Urinary bladder (tissue), 4 donors: ENCODE results near the gene MPV17L2. TPM values are rescaled to one million over a fixed set of nuclear protein-coding genes. Genes with fewer than 3 reads are reported as not detected.

Source experiments
- DNase-seq: peaks from one replicate; pipeline ENCODE4 v3.0.0-alpha.2; 2015; ENCODE audit errors: extremely low spot score
- H3K27ac ChIP-seq: one replicate; pipeline ENCODE4 v1.5.1; 2013; ENCODE audit warnings: low read depth, mild to moderate bottlenecking, moderate library complexity
- H3K36me3 ChIP-seq: one replicate; pipeline ENCODE4 v1.6.1; 2013; ENCODE audit warnings: mild to moderate bottlenecking, moderate library complexity; ENCODE audit not compliant: insufficient read depth
- H3K4me1 ChIP-seq: one replicate; pipeline ENCODE4 v1.6.1; 2013; ENCODE audit warnings: mild to moderate bottlenecking, moderate library complexity; ENCODE audit not compliant: insufficient read depth
- H3K4me3 ChIP-seq: one replicate; pipeline ENCODE4 v1.5.1; 2013; ENCODE audit warnings: low read depth, low read length
- WGBS: extraction: QIAGEN DNeasy Blood & Tissue Kit; methylation state at CpG from one replicate; pipeline ENCODE4 v1.1.7; 2013; 5-methylcytosine and 5-hydroxymethylcytosine counted together
- polyA plus RNA-seq: library from polyadenylated mRNA; stranded (reverse); fragments of 200-250 nt; gene quantifications from one replicate; pipeline ENCODE4 v1.2.3, GENCODE V29; 2013
- total RNA-seq: library from RNA; depleted of rRNA; stranded (reverse); fragments of >200 nt; gene quantifications from one replicate; pipeline ENCODE4 v1.2.3, GENCODE V29; 2014
- donor health status: healthy with polysubstance abuse.
- donor health status: healthy.

Gene MPV17L2
- total and polyA plus RNA-seq, 2 donors: 4.2 to 22.8 TPM

DNA sequence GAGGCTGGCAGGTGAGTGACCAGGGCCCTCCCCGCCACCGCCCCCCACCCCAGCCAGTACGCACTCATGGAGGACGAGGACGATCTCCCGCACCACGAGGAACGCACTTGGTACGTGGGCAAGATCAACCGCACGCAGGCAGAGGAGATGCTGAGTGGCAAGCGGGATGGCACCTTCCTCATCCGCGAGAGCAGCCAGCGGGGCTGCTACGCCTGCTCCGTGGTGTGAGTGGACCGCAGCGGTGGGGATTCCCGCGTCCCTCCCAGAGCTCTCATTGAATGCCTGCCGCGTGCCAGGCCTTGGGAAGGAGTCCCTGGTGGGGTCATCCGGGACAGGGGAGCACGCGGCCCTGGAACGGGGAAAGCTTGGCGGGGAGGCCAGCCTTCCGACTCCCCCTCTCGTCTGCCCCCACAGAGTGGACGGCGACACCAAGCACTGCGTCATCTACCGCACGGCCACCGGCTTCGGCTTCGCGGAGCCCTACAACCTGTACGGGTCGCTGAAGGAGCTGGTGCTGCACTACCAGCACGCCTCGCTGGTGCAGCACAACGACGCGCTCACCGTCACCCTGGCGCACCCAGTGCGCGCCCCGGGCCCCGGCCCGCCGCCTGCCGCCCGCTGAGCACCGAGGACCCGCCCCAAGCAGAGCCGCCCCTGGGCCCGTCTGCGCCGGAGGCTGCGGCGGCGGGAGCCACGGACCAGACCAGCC is 24.2 kb upstream of the MPV17L2 start:
- no peak for DNase-seq
- Histone ChIP-seq H3K36me3 (peaks cover 2% of the 10 kb centered on the region), H3K4me1 (no peaks in the 10 kb centered on the region), H3K27ac (no peak overlapping the region), H3K4me3 (no peak overlapping the region)
- WGBS: 95% methylated on average over 66 of the region's 66 CpGs

DNA sequence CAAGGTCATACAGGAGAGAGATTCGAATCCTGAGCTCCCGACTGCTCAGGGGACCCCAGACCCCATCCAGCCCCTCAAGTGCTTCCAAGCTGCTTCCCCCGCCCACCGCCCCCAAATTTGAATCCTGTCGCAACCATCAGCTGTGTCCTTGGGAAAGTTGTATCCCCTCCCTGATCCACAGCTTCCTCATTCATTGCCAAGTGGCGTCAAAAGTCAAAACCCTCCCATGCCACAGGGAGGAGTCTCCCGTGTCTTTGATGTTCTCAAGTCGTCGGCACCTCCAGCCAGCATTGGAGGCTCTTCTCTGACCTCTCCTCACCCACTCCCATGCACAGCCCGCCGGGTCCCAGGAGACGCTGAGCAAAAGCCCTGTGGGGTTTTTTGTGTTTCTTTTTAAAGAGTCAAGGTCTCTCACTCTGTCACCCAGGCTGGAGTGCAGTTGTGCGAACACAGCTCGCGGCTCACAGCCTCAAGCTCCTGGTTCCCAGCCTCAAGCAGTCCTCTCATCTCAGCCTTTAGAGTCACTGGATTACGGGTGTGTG is 22.2 kb upstream of the MPV17L2 start:
- Histone ChIP-seq H3K27ac (no peak overlapping the region), H3K4me3 (no peak overlapping the region), H3K36me3 (peaks cover 2% of the 10 kb centered on the region), H3K4me1 (no peaks in the 10 kb centered on the region)
- WGBS: 65% methylated on average over 16 of the region's 16 CpGs
- no peak for DNase-seq

DNA sequence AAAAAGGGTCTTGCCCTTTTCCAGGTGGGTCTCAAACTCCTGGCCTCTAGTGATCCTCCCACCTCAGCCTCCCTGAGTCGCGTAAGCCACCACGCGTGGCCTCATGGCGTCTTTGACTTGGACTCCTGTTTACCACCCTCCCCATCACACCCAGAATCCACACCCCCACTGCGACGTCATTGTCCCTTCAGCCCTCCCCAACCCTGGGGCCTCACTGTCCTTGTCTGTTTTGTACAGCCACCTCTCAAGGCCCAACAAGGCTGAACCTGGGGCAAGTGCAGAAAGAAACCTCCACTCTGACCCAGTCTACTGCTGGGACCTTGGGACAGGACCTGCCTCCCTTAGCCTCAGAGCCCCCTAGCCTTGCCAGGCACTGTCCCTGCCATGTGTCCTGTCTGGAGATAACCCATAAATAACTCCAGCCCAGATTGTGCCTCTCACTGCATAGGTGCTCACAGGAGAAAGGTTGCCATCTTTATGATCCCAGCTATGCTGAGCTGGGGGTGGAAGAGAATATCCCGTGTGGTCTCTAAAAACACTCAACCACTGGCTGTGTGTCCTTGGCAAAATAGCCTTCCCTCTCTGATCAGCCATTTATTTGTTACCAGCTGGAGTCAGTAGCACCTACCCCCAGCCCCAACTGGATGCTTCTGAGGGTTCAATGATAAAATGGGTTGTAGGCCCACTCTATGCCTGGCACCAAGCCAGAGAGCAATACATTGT is 21.3 kb upstream of the MPV17L2 start:
- H3K4me1 ChIP-seq: no peaks in the 10 kb centered on the region
- WGBS: 90% methylated on average over 8 of the region's 8 CpGs
- no peak overlapping the region for H3K27ac ChIP-seq
- no peak for DNase-seq
- H3K36me3 ChIP-seq: peaks cover 2% of the 10 kb centered on the region
- H3K4me3 ChIP-seq: no peak overlapping the region

DNA sequence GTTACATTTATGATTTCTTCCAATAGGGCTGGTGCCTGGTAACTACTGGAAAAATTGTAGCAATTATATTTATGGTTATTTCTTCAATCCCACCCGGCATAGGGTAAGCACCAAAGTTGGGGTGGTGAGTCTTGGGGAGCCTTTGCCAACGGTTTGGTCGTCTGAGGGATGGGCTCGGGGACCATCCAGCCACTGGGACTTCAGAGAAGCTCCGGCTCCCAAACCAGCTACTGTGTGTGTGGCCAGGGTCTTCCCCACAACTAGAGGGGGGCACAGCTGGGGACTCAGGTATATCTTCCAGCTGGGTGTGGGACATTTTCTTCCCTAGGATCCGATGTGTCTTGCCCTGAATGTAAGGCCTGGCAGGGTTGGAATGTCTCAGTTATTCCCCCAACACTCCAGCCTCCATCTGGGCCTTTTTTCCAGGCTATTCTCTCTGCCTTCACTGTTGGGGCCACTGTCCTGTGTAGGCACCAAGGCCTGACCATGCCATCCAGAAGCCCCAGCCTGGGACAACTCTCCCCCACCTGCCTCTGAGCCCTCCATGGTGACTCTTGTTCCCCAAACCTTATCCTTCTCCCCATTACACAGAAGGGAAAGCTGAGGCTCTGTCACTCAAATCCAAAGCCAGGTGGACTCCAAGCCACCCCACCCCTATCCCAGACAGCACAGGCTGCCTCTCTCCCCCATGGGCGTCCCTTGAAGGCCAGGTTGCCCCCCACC is 20.5 kb upstream of the MPV17L2 start:
- Histone ChIP-seq H3K4me3 (no peak overlapping the region), H3K36me3 (no peaks in the 10 kb centered on the region), H3K4me1 (no peaks in the 10 kb centered on the region), H3K27ac (no peak overlapping the region)
- 86% methylated on average over 7 of the region's 7 CpGs for WGBS
- no peak for DNase-seq

DNA sequence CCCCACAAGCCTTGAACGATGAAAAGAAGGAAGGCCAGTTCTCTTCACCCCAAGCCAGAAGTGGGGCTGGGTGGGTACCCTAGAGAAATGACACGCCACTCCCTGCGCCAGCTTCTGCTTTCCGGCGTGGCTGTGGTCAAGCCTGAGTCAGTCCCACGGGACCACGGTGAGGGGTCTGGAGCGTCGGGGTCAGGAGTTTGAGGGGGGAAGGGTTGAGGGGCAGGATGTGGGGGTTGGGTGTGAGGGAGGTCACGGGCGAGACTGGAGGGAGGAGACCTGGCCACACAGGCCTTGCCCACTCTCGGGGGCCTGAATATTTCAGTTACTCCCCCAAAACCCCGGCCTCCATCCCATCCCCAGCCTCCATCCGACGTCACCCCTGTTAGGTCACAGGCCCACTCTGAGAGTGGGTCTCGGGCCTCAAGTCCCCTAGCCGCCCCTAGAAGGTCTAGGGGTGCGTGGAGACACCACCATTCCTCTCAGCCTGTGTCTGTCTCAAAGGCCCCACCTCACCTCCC is 19.9 kb upstream of the MPV17L2 start:
- Histone ChIP-seq H3K27ac (no peak overlapping the region), H3K4me3 (peak overlapping the region; percentile 57), H3K4me1 (no peaks in the 10 kb centered on the region), H3K36me3 (no peaks in the 10 kb centered on the region)
- 50% methylated on average over 18 of the region's 18 CpGs for WGBS
- no peak for DNase-seq

DNA sequence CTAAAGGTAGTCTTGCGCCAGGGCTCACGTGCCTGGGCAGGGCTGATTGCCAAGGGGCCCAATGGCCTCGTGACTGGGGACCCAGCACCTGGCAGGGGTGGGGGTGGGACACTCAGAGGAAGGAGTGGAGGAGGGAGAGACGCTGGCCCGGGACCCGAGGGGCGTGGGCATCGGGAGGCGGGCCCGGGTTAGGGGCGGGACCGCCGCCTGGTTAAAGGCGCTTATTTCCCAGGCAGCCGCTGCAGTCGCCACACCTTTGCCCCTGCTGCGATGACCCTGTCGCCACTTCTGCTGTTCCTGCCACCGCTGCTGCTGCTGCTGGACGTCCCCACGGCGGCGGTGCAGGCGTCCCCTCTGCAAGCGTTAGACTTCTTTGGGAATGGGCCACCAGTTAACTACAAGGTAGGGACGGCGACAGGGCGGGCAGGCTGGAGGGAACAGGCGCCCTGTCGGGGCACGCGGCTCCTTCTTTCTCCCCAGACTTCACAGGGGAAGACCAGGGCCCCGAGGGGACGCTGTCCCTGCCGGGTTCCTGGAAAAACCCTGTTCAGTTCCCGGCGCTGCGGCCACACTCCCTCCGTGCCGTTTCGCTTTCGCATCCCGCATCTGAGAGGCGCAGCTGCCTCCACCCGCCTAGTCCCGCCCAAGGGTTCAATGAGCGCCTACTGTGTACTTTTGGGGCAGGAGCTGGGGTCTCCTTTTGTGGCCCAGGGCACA is 19.3 kb upstream of the MPV17L2 start, which contains the start of gene IFI30:
TSS of gene IFI30 (plus strand) at position 242 of the 717 bp plus-strand sequence. CDS start at position 271, 29 bp downstream.
- Histone ChIP-seq H3K36me3 (no peaks in the 10 kb centered on the region), H3K4me3 (peak within 1 kb of the TSS; percentile 57), H3K27ac (no peak within 1 kb of the TSS), H3K4me1 (no peaks in the 10 kb centered on the region)
- under 1% methylated on average over 47 of the region's 47 CpGs for WGBS
- DNase-seq: no peak

DNA sequence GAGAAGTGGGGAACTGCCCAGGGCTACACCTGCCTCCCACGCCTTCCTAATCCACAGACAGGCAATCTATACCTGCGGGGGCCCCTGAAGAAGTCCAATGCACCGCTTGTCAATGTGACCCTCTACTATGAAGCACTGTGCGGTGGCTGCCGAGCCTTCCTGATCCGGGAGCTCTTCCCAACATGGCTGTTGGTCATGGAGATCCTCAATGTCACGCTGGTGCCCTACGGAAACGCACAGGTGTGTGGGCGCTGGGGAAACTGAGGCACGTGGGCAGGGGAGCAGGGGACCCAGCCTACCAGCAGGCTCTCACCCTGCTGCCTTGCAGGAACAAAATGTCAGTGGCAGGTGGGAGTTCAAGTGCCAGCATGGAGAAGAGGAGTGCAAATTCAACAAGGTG is 18.0 kb upstream of the MPV17L2 start:
- H3K4me1 ChIP-seq: no peaks in the 10 kb centered on the region
- DNase-seq: no peak
- 87% methylated on average over 11 of the region's 11 CpGs for WGBS
- H3K27ac ChIP-seq: no peak overlapping the region
- no peaks in the 10 kb centered on the region for H3K36me3 ChIP-seq
- no peak overlapping the region for H3K4me3 ChIP-seq

DNA sequence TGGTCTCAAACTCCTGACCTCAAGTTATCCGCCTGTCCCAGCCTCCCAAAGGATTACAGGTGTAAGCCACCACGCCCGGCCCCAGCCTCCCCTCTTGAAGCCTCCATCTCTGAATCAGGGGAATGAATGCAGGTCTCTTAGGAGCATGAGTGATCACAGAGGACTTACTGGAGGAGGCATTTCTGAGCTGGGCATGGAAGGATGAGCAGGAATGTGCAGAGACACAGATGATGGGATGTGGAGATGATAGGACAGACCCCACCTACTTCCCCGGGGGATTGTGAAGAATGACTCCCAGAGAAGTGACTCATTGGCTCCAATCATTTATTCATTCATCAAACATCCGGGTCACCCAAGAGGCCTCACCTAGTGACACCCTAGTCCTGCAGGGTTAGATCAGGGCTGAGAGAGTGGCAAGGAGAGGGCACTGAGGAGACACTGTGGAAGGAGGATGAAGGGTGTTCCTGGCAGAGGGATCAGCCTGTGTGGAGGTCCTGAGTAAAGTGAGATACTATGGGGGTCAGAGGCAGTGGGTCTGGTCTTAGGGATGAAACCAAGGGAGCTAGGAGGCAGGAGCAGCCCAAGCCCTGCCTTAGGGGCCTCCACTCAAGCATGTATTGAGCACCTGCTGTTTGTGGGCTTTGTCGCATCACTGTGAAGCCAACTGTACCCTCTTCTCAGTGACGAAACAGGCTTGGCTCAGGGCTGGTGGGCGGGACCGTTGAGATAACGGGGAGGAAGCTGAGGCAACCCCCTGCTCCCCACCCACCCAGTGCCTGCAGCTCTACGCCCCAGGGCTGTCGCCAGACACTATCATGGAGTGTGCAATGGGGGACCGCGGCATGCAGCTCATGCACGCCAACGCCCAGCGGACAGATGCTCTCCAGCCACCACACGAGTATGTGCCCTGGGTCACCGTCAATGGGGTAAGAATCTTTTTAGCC is 16.4 kb upstream of the MPV17L2 start:
- WGBS: 77% methylated on average over 19 of the region's 19 CpGs
- Histone ChIP-seq H3K4me3 (no peak overlapping the region), H3K36me3 (no peaks in the 10 kb centered on the region), H3K27ac (no peak overlapping the region), H3K4me1 (no peaks in the 10 kb centered on the region)
- no peak for DNase-seq

DNA sequence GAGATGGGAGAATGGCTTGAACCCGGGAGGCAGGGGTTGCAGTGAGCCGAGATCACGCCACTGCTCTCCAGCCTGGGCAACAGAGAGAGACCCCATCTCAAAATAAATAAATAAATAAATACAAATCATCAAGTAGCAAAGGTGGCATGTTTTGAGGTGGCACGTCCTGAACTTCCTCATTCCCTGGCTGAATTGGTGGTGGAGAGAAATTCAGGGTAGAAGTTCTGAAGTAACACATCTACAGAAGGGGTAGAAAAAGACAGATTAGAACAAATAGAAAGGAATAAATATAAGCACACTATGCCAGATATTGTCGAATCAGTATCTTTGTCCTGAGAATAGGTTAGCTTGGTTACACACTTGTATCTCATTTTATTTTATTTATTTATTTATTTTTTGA is 13.1 kb upstream of the MPV17L2 start:
- no peak overlapping the region for H3K27ac ChIP-seq
- H3K4me1 ChIP-seq: no peaks in the 10 kb centered on the region
- WGBS: 88% methylated on average over 5 of the region's 5 CpGs
- no peaks in the 10 kb centered on the region for H3K36me3 ChIP-seq
- DNase-seq: no peak
- H3K4me3 ChIP-seq: no peak overlapping the region

DNA sequence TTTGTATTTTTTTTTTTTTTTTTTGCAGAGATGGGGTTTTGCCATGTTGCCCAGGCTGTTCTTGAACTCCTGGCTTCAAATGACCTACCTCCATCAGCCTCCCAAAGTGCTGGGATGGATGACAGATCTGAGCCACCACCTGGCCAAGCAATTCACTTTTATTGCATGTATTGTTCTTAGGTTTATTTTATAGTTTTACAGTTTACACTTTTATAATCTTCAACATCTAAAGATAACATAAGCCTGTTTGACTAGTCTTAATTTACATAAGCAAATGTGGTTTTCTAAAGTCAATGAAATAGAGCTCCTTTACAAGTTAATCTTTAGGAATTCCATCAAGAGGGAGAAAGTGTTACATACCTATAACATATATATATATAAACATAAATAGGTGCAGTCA is 9.5 kb upstream of the MPV17L2 start:
- H3K4me3 ChIP-seq: no peak overlapping the region
- H3K4me1 ChIP-seq: no peaks in the 10 kb centered on the region
- DNase-seq: no peak
- H3K36me3 ChIP-seq: no peaks in the 10 kb centered on the region
- H3K27ac ChIP-seq: no peak overlapping the region

DNA sequence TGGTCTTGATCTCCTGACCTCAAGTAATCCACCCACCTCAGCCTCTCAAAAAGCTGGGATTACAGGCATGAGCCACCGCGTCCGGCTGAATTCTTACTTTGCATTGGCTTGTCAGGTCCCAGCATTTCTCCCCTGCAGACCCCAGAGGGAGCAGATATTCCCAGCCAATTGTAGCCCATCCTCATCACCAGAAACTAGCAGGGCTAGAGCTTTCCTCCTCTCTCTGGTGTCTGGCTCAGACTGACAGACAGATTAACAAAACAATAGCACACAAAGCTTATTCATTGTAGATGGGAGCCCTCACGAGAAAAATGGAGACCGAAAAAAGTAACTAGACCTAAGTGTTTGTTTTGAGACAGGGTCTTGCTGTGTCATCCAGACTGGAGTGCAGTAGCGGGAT is 7.5 kb upstream of the MPV17L2 start:
- no peak overlapping the region for H3K4me3 ChIP-seq
- H3K4me1 ChIP-seq: no peaks in the 10 kb centered on the region
- no peaks in the 10 kb centered on the region for H3K36me3 ChIP-seq
- H3K27ac ChIP-seq: no peak overlapping the region
- WGBS: 57% methylated on average over 6 of the region's 6 CpGs
- DNase-seq: no peak

DNA sequence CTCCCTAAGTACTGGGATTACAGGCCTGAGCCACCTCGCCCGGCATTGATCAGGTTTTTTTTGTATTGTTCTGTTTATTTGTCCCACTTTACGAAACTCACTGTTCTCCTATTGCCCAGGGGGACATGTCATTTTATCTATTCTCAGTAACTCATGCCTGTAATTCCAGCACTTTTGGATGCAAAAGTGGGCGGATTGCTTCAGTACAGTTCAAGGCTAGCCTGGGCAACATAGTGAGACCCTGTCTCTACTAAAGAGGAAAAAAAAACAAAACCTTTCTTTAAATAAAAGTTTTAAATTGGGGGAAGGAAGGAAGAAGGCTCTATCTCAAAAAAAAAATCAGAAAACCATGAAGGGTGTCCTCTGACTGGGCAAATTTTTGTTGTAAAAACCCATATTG is 2.7 kb upstream of the MPV17L2 start:
- DNase-seq: no peak
- 87% methylated on average over 4 of the region's 4 CpGs for WGBS
- no peaks in the 10 kb centered on the region for H3K4me1 ChIP-seq
- no peak overlapping the region for H3K27ac ChIP-seq
- H3K36me3 ChIP-seq: no peaks in the 10 kb centered on the region
- no peak overlapping the region for H3K4me3 ChIP-seq
